HEK293T (cell line): ENCODE measurements around the gene LUC7L.

ENCODE experiments used
- BHLHE40 ChIP-seq: fragments of 450-650 bp; IDR thresholded peaks from 2 replicates; pipeline ENCODE4 v1.6.1; 2016; ENCODE audit warnings: mild to moderate bottlenecking, moderate library complexity, borderline replicate concordance
- CTBP1 ChIP-seq: fragments of 450-650 bp; IDR thresholded peaks from 2 replicates; pipeline ENCODE4 v1.6.1; 2016; ENCODE audit warnings: borderline replicate concordance
- ELF4 ChIP-seq: fragments of 450-650 bp; IDR thresholded peaks from 2 replicates; pipeline ENCODE4 v1.6.1; 2017; ENCODE audit warnings: antibody characterized with exemption
- FOXM1 ChIP-seq: fragments of 450-650 bp; IDR thresholded peaks from 2 replicates; pipeline ENCODE4 v1.6.1; 2017; ENCODE audit warnings: mild to moderate bottlenecking, borderline replicate concordance
- HDGF ChIP-seq: fragments of 450-650 bp; IDR thresholded peaks from 2 replicates; pipeline ENCODE4 v1.6.1; 2017; ENCODE audit warnings: antibody characterized with exemption, borderline replicate concordance

- TF ChIP-seq FOXM1 (no peak), BHLHE40 (no peak), HDGF (no peak), ELF4 (no peak), CTBP1 (no peak)
These were observed 74.8 kb downstream of the LUC7L start for GRCh38 chr16:154217-155030.
